GM19452 (cell line): ENCODE results near the gene HBB.
"Not testable (repeated sequence)": the region's sequence is repeated elsewhere in the genome, so short reads cannot be mapped to it uniquely, and the experiment has no call there.

Source experiments
- ATAC-seq: cut with Tn5 transposase; IDR thresholded peaks from one replicate; pipeline ENCODE4 v1.9.1; 2021; ENCODE audit not compliant: unreplicated experiment

Gene HBB

DNA sequence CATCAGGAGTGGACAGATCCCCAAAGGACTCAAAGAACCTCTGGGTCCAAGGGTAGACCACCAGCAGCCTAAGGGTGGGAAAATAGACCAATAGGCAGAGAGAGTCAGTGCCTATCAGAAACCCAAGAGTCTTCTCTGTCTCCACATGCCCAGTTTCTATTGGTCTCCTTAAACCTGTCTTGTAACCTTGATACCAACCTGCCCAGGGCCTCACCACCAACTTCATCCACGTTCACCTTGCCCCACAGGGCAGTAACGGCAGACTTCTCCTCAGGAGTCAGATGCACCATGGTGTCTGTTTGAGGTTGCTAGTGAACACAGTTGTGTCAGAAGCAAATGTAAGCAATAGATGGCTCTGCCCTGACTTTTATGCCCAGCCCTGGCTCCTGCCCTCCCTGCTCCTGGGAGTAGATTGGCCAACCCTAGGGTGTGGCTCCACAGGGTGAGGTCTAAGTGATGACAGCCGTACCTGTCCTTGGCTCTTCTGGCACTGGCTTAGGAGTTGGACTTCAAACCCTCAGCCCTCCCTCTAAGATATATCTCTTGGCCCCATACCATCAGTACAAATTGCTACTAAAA is at the start of gene HBB:
Gene HBB (minus strand): TSS at position 340 of the 579 bp plus-strand sequence. CDS start 50 bp downstream, at position 290.
- ATAC-seq: no peak

DNA sequence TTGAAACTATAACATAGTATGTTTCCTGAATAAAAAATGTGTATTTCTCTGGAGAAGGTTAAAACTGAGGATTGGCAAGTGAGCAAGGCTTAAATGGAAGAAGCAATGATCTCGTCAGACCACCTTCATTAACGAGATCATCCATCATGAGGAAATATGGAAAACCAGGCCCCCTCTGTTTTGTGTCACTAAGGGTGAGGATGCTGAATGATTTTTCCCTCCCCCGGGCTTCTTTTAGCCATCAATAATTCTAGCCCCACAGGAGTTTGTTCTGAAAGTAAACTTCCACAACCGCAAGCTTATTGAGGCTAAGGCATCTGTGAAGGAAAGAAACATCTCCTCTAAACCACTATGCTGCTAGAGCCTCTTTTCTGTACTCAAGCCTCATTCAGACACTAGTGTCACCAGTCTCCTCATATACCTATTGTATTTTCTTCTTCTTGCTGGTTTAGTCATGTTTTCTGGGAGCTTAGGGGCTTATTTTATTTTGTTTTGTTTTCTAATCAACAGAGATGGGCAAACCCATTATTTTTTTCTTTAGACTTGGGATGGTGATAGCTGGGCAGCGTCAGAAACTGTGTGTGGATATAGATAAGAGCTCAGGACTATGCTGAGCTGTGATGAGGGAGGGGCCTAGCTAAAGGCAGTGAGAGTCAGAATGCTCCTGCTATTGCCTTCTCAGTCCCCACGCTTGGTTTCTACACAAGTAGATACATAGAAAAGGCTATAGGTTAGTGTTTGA is 48.7 kb upstream of the HBB start:
- ATAC-seq: no peak

DNA sequence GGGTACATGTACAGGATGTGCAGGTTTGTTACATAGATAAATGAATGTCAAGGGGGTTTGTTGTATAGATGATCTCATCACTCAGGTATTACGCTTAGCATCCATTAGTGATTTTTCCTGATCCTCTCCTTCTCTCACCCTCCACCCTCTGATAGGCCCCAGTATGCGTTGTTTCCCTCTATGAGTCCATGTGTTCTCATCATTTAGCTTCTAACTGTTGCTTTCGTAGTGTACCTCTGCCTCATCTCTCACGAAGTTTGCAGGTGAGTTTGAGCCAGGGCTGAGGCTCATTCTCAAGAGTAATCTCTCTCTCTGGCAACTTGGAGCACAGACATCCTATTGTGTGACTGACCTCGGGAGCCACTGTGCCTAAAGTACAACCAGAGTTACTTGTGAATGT is 47.5 kb upstream of the HBB start:
- no peak for ATAC-seq

DNA sequence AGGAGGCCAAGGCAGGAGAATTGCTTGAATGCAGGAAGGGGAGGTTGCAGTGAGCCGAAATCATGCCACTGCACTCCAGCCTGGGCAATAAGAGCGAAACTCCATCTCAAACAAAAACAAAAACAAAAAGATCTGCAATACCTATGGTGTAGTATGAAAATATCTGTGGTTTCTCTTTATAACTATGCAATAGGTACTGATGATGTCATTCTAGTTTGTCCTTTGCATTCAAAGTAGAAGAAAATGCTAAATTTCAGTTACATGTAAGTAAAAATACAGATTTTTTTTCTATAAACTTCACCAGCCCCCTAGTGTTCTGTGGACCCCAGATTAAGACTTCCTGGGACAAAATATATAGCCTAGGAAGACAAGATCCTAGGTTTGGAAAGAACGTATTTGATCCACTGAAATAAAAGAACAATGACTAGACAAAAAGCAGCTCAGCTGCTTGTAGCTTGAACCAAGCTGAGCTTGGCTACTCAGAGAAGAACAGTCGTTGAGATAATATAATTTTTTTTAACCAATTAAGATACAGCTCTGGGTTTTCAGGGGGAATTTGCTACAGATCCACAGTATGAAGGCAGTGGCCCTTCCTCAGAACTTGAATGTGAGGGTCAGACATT is 45.6 kb upstream of the HBB start:
- ATAC-seq: no peak

DNA sequence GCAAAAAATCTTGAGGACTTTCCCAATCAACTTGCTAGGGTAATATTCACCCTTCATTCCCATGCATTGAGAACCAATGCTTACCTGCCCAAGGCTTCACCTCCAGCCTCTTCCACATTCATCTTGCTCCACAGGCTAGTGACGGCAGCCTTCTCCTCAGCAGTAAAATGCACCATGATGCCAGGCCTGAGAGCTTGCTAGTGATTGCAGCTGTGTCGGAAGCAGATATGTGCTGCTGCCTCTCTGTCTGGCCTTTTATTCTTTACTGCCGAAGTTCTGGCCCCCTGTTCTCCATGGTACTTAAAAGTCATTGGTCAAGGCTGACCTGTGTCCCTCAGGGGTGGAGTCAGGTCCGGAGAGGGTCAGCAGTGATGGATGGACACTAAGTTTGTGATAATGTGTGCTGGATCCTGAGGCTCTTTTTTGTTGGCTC is 42.9 kb upstream of the HBB start, which contains the start of gene HBE1:
Gene HBE1 (minus strand): TSS at position 231 of the 433 bp plus-strand sequence. CDS start 55 bp downstream, at position 176.
- no peak for ATAC-seq

DNA sequence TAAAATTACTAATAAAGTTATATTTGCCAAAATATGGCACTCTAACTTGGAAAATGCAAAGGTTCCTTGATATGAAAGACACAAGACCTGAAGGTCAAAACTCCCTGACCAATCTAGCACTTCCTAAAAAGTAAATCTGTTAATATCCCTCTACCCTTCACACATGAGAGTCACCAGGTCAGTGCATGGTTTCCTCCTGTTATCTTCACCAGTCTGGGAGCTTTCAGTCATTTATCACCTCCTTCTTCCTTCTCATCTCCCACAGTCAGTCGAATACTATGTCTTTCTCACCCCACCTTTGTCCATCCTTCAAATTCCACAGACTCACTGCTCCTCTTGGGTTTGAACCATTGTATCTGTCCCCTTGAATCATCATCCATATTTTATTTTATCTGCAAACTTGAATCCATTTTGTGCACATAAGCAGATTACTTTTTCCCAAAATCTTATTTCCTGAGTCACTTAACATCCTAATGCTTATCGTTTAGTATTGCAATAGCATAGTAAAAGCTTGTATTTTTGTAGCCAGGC is 40.2 kb upstream of the HBB start:
- no peak for ATAC-seq

DNA sequence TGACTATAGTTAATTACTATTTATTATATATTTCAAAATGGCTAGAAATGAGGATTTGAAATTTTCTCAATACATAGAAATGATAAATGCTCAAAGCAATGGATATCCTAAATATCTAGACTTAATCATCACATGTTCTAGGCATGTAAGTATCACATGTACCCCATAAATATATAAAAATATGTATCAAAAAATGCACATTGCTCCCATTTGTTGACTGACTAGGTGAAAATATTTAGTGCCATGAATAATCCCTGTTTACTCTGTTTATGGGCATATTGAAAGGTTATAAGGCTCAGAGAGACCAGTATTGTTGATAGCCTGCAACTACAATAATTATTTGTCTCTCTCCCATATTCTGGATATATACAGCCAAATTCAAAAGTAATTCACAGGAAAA is 39.7 kb upstream of the HBB start:
- ATAC-seq: no peak

DNA sequence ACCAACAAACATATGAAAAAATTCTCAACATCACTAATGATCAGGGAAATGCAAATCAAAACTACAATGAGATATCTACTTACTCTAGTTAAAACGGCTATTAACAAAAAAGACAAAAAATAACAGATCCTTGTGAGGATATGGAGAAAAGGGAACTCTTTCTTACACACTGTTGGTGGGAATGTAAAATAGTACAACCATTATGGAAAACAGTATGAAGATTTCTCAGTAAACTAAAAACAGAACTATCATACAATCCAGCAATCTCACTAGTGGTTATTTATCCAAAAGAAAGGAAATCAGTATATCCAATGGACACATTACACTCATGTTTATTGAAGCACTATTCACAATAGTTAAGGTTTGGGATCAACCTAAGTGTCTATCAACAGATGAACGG is 39.0 kb upstream of the HBB start:
- ATAC-seq: no peak

DNA sequence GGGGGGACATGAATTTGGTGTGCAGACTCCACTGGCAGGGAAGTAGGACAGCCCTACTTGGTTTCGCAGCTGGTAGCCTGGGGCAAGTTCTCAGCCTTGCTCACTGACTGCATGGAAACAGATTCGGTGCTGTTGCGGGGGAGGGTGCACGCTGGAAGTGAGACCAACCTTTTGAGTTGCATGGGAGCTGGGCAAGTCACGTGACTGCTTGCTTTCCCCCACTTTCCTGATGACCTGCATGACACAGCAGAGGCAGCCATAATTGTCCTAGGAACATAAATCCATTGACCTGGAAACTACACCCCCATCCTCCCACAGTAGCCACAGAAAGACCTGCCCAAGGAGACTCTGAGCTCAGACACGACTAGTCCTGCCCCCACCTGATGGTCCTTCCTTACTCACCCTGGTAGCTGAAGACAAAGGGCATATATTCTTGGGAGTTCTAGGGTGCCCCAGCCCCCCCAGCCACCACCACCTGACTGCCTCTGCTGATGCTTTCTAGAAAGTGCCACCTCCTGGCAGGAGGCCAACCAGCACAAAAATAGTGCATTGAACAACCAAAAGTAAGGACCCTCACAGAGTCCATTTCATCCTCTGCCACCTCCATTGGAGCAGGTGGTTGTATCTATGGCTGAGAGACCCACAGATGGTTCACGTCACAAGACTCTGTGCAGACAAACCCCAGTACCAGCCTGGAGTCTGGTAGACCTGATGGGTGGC is 31.8 kb upstream of the HBB start:
- ATAC-seq: no peak

DNA sequence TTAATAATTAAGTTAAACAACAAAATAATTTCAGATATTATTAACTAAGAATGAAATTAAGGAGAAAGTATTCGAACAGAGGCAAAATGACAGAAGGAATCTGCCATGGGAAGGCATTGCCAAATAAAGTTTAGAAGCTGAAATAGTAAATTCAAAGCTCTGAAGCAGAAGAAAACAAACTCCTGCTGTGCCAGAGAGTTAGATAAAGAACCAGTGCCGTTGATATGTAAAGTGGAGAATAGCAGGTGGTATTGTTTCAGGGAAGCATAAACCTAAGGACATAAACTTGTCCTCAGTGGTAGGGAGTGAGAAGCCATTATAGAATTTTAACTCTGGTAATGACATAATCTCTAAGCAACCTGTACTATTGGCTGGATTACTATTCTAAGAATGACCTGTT is 30.4 kb upstream of the HBB start:
- no peak for ATAC-seq

DNA sequence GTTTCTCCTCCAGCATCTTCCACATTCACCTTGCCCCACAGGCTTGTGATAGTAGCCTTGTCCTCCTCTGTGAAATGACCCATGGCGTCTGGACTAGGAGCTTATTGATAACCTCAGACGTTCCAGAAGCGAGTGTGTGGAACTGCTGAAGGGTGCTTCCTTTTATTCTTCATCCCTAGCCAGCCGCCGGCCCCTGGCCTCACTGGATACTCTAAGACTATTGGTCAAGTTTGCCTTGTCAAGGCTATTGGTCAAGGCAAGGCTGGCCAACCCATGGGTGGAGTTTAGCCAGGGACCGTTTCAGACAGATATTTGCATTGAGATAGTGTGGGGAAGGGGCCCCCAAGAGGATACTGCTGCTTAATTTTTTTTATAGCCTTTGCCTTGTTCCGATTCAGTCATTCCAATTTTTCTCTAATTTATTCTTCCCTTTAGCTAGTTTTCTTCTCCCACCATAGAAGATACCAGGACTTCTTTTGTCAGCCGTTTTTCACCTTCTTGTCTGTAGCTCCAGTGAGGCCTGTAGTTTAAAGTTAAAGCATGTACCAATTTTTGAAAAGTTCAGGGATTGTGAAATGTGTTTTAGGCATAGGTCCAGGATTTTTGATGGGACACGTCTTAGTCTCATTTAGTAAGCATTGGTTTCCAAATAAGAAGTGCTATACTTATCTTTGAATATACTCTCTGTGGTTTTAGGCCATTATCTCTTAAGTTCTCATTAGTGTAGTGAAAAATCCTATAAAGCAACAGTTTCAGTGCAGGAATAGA is 28.0 kb upstream of the HBB start, which contains the start of gene HBG2:
Gene HBG2 (minus strand): TSS at position 136 of the 768 bp plus-strand sequence. CDS start 53 bp downstream, at position 83.
- ATAC-seq: not testable (repeated sequence)

DNA sequence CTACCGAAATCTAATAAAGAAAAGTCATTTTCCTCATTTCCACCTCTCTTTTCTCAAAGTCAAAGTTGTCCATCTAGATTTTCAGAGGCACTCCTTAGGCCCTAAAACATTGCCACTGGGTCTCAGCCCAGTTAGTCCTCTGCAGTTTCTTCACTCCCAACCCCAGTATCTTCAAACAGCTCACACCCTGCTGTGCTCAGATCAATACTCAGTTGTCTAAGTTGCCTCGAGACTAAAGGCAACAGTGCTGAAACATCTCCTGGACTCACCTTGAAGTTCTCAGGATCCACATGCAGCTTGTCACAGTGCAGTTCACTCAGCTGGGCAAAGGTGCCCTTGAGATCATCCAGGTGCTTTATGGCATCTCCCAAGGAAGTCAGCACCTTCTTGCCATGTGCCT is 27.2 kb upstream of the HBB start:
- ATAC-seq: not testable (repeated sequence)

DNA sequence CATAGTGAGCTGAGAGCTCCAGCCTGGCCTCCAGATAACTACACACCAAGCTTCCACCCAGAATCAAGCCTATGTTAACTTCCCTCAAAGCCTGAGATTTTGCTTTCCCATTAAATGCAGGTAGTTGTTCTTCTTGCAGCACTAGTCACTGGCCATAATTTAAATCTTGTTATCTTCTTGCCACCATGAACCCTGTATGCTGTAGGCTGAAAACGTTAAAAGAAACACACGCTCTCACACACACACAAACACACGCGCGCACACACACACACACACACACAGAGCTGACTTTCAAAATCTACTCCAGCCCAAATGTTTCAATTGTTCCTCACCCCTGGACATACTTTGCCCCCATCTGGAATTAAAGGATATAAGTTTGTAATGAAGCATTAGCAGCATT is 26.6 kb upstream of the HBB start:
- ATAC-seq: not testable (repeated sequence)

DNA sequence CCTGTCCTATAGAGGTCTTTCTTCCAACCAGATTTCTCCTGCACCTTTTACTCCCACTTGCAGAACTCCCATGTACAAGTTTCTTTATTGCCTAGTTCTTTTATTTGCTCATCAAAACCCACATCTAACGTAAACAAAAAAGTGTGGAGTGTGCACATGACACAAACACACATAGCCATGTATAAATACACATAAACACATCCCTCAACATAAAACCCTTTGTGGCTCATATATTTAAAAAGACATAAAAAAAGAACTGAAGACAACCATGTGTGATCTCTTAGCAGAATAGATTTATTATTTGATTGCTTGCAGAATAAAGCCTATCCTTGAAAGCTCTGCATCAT is 26.0 kb upstream of the HBB start:
- ATAC-seq: no peak

DNA sequence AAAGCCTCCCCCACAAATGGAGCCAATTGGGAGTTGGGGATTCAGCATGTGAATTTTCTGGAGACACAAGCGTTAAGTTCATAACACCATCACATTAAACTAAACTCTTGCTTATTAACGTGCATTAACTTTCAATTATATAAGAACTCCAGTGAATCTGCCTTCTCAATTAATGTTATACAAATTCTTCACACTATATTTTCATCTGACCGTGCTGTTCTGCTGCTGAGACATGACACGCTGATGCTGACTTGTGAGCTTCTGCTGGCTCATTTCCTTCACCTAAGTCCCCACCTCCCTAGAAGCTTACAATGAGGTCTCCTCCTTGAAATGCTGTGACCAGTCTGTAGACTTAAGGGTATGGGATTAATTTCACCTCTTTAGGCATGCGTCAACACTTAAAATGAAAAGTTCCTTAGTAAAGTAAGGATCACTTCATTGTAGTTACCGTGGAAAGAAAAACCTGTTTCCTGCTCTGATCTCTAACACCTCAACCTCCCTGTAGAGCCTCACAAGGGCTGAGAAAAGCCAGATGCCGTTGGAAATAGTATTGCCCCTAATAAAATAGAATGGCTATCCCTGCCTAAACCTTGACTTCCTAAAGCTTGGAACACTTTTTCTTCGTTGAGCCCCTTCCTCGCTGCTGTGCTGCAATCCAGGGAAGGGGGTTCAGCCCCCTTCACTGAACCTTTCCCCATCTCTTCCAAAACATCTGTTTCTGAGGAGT is 25.5 kb upstream of the HBB start:
- no peak for ATAC-seq

DNA sequence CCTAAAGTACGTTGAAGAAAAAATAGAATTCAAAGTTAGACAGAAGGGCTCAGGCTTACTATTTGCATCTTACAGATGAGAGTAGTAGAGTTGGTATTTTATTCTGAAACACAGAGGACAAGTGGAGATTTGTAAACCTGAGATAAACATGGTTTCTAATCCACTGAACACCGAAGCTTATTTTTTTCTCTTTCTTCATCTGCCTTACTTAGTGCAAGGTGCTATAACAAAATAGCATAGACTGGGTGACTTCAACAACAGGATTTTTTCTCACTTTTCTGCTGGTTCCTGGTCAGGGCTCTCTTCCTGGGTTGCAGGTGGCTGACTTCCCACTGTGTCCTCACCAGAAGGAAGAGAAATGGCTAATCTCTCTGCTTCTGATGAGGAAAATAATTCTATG is 24.9 kb upstream of the HBB start:
- no peak for ATAC-seq

DNA sequence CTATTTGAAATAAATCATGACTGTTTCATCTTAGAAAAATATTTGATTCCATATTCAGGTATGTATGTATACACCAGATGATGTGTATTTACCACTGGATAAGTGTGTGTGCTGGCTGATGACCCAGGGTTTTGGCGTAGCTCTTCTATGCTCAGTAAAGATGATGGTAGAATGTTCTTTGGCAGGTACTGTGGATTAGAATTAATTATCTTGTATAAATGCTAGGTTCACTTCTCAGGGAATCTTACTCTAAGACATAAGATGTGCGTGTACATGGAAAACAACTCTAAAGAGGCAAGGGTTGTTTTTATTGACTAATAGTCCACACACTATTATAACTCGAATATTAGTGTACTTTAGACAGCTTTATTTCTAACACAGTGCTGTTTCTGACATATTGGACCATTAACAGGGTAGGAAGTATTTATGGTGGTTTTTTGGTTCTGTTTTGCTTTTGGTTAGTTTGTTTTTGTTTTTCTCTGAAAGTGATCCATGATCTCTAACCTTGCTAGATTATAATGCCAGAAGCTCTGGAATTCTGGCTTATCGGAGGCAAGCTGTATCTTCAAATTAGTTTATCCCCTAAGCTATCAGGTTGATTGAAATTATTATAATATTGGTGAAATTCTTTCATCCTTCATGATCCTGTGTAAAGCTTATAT is 23.8 kb upstream of the HBB start:
- ATAC-seq: no peak

DNA sequence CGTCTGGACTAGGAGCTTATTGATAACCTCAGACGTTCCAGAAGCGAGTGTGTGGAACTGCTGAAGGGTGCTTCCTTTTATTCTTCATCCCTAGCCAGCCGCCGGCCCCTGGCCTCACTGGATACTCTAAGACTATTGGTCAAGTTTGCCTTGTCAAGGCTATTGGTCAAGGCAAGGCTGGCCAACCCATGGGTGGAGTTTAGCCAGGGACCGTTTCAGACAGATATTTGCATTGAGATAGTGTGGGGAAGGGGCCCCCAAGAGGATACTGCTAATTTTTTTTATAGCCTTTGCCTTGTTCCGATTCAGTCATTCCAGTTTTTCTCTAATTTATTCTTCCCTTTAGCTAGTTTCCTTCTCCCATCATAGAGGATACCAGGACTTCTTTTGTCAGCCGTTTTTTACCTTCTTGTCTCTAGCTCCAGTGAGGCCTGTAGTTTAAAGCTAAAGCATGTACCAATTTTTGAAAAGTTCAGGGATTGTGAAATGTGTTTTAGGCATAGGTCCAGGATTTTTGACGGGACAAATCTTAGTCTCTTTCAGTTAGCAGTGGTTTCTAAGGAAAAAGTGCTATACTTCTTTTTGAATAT is 23.0 kb upstream of the HBB start, which contains the start of gene HBG1:
Gene HBG1 (minus strand): TSS at position 51 of the 590 bp plus-strand sequence. CDS start 53 bp downstream, outside the sequence.
- not testable (repeated sequence) for ATAC-seq

DNA sequence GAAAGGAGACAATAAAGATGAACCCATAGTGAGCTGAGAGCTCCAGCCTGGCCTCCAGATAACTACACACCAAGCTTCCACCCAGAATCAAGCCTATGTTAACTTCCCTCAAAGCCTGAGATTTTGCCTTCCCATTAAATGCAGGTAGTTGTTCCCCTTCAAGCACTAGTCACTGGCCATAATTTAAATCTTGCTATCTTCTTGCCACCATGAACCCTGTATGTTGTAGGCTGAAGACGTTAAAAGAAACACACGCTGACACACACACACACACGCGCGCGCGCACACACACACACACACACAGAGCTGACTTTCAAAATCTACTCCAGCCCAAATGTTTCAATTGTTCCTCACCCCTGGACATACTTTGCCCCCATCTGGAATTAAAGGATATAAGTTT is 21.6 kb upstream of the HBB start:
- ATAC-seq: not testable (repeated sequence)
